Fibroblast of lung (primary cell): ENCODE measurements around the gene RAD18.

Experiments used
- CTCF ChIP-seq, 2 donors: IDR thresholded peaks in 1 of 2; conservative IDR thresholded peaks in 1 of 2; 1 replicate in 1 of 2; 2 replicates in 1 of 2; pipeline ENCODE4 v1.5.1; 2011 to 2012; ENCODE audit warnings: low read length in 2 of 2, control low read depth in 1 of 2, inconsistent platforms in 1 of 2, low read depth in 1 of 2, mild to moderate bottlenecking in 1 of 2
- EZH2 ChIP-seq: IDR thresholded peaks from 2 replicates; pipeline ENCODE4 v1.5.1; 2012; ENCODE audit warnings: low read length, control low read depth, mild to moderate bottlenecking; ENCODE audit errors: missing control alignments

- no peak for TF ChIP-seq CTCF (conservative IDR thresholded peaks at IDR 0.05 in 1 of 2, IDR thresholded peaks at IDR 0.05 in 1 of 2; ENCODE audit: low read depth in 1 of 2, low read length in 2 of 2)
- no peak for TF ChIP-seq EZH2
These were observed 93.1 kb downstream of the RAD18 start for GRCh38 chr3:8870134-8870533.
